SU-DHL-6 (cell line): ENCODE data around the gene CHRNB4.
"Not testable (repeated sequence)": the region's sequence is repeated elsewhere in the genome, so short reads cannot be mapped to it uniquely, and the experiment has no call there.

Source experiments
- CTCF ChIP-seq: fragments of 200-600 bp; sonication (generic); IDR thresholded peaks from one replicate; pipeline ENCODE4 v1.5.1; 2017; ENCODE audit warnings: antibody characterized with exemption, mild to moderate bottlenecking, low read length, moderate library complexity; ENCODE audit not compliant: insufficient read depth, poor library complexity, severe bottlenecking
- EZH2phosphoT487 ChIP-seq: fragments of 200-600 bp; sonication (generic), shearing (Covaris generic); conservative IDR thresholded peaks from 2 replicates; pipeline ENCODE4 v1.6.1; 2018; ENCODE audit warnings: mild to moderate bottlenecking, antibody characterized with exemption, low read length, moderate library complexity, mixed read lengths

- not testable (repeated sequence) for TF ChIP-seq CTCF, EZH2phosphoT487
Measured at GRCh38 chr15:78683599-78683998, 42.6 kb upstream of the CHRNB4 start.
